Mesendoderm (in vitro differentiated cells): ENCODE results near the gene PRSS50.

ENCODE experiments used
- DNase-seq: peaks from one replicate; pipeline ENCODE4 v3.0.0; 2013
- H2AK5ac ChIP-seq: 2 replicates; pipeline ENCODE4 v1.6.1; 2013; ENCODE audit warnings: low read length, inconsistent platforms
- H2BK120ac ChIP-seq: 2 replicates; pipeline ENCODE4 v1.6.1; 2013; ENCODE audit warnings: low read depth, mild to moderate bottlenecking, low read length, moderate library complexity, mixed read lengths
- H2BK15ac ChIP-seq: replicated peaks from 2 replicates; pipeline ENCODE4 v1.6.1; 2013; ENCODE audit warnings: low read depth, mild to moderate bottlenecking, moderate library complexity
- H2BK5ac ChIP-seq: 2 replicates; pipeline ENCODE4 v1.6.1; 2013; ENCODE audit warnings: low read length, inconsistent platforms
- H3K18ac ChIP-seq: 2 replicates; pipeline ENCODE4 v1.6.1; 2013; ENCODE audit warnings: mild to moderate bottlenecking, low read length, mixed read lengths
- H3K23ac ChIP-seq: one replicate; pipeline ENCODE4 v1.6.1; 2013; ENCODE audit warnings: low read length
- H3K27ac ChIP-seq: 2 replicates; pipeline ENCODE4 v1.5.1; 2013; ENCODE audit warnings: low read depth, mild to moderate bottlenecking, inconsistent platforms, low read length, moderate library complexity
- H3K27me3 ChIP-seq: 2 replicates; pipeline ENCODE4 v1.6.1; 2013; ENCODE audit warnings: low read length, control low read depth, mild to moderate bottlenecking, inconsistent platforms; ENCODE audit not compliant: insufficient read depth, poor library complexity
- H3K36me3 ChIP-seq: 2 replicates; pipeline ENCODE4 v1.6.1; 2013; ENCODE audit warnings: low read length, inconsistent platforms; ENCODE audit not compliant: control insufficient read depth, insufficient read depth
- H3K4ac ChIP-seq: one replicate; pipeline ENCODE4 v1.6.1; 2013; ENCODE audit warnings: low read depth, mild to moderate bottlenecking, low read length, moderate library complexity
- H3K4me1 ChIP-seq: 2 replicates; pipeline ENCODE4 v1.6.1; 2013; ENCODE audit warnings: low read depth, low read length, inconsistent platforms; ENCODE audit not compliant: control insufficient read depth
- H3K4me2 ChIP-seq: 2 replicates; pipeline ENCODE4 v1.6.1; 2013; ENCODE audit warnings: low read length
- H3K4me3 ChIP-seq: 2 replicates; pipeline ENCODE4 v1.5.1; 2013; ENCODE audit warnings: mild to moderate bottlenecking, low read length
- H3K56ac ChIP-seq: one replicate; pipeline ENCODE4 v1.6.1; 2013; ENCODE audit warnings: low read length
- H3K79me1 ChIP-seq: 2 replicates; pipeline ENCODE4 v1.6.1; 2013; ENCODE audit warnings: low read length, inconsistent platforms
- H3K79me2 ChIP-seq: 2 replicates; pipeline ENCODE4 v1.6.1; 2013; ENCODE audit warnings: mild to moderate bottlenecking, low read length; ENCODE audit not compliant: control insufficient read depth, insufficient read depth
- H3K9ac ChIP-seq: 2 replicates; pipeline ENCODE4 v1.6.1; 2013; ENCODE audit warnings: low read length, inconsistent platforms
- H4K5ac ChIP-seq: one replicate; pipeline ENCODE4 v1.6.1; 2013; ENCODE audit warnings: low read length
- H4K8ac ChIP-seq: one replicate; pipeline ENCODE4 v1.6.1; 2013; ENCODE audit warnings: low read depth, mild to moderate bottlenecking, control low read depth, low read length, moderate library complexity
- WGBS: extraction: QIAGEN DNeasy Blood & Tissue Kit; methylation state at CpG from one replicate; pipeline ENCODE4 v1.1.7; 2013; ENCODE audit warnings: low lambda C conversion rate, missing lambda C conversion rate; ENCODE audit not compliant: insufficient coverage; ENCODE audit errors: extremely low coverage; 5-methylcytosine and 5-hydroxymethylcytosine counted together

The PRSS50 gene

DNA sequence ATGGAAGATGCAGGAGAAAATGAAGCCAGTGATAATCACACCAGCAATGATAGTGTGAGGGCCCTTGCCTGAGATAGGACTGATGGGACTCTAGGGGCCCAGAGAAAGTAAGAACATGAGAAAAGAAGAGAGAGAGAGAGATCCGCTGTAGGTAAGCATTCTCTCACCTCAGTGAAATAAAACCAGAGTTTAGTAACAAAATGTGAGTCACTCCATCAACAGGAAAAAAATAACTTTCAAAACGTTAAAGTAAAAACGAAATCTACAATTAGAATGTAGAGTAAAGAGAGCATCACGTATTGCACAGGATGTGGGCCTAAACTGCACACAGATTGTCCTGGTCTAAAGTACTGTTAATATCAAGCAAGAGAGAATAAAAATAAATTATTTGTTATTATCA, 6.8 kb upstream of the PRSS50 start:
- Histone ChIP-seq H3K23ac (no peak overlapping the region), H3K9ac (no peak overlapping the region), H2AK5ac (no peak overlapping the region), H2BK15ac (no peak overlapping the region), H3K36me3 (no peaks in the 10 kb centered on the region), H3K4me1 (no peaks in the 10 kb centered on the region), H3K4me2 (no peak overlapping the region), H4K8ac (no peak overlapping the region), H2BK5ac (no peak overlapping the region), H3K4ac (no peak overlapping the region), H3K27ac (no peak overlapping the region), H3K18ac (no peak overlapping the region), H2BK120ac (no peak overlapping the region), H3K27me3 (no peaks in the 10 kb centered on the region), H3K56ac (no peak overlapping the region), H3K4me3 (no peak overlapping the region), H4K5ac (no peak overlapping the region), H3K79me1 (no peaks in the 10 kb centered on the region), H3K79me2 (no peaks in the 10 kb centered on the region)
- WGBS: no CpG with 5 or more reads among the region's 4 CpGs
- DNase-seq: no peak

DNA sequence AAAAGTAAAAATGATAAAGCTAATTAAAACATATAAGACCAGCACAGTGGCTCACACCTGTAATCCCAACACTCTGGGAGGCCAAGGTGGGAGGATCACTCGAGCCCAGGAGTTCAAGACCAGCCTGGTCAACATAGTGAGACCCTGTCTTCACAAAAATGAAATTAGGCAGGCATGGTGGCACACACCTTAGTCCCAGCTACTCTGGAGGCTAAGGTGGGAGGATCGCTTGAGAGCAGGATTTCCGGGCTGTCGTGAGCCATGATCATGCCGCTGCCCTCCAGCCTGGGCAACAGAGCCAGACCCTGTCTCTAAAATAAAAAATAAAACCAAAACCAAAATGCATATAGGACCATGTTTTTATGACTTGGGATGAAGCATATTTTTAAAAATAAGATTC, 4.8 kb upstream of the PRSS50 start:
- Histone ChIP-seq H3K56ac (no peak overlapping the region), H3K79me2 (no peaks in the 10 kb centered on the region), H3K4me1 (no peaks in the 10 kb centered on the region), H3K23ac (no peak overlapping the region), H3K18ac (no peak overlapping the region), H3K79me1 (no peaks in the 10 kb centered on the region), H3K4me3 (no peak overlapping the region), H2BK5ac (no peak overlapping the region), H2BK120ac (no peak overlapping the region), H2AK5ac (no peak overlapping the region), H3K4ac (no peak overlapping the region), H2BK15ac (no peak overlapping the region), H4K8ac (no peak overlapping the region), H3K27me3 (no peaks in the 10 kb centered on the region), H3K36me3 (no peaks in the 10 kb centered on the region), H3K27ac (no peak overlapping the region), H3K4me2 (no peak overlapping the region), H4K5ac (no peak overlapping the region), H3K9ac (no peak overlapping the region)
- no CpG with 5 or more reads among the region's 5 CpGs for WGBS
- DNase-seq: no peak

DNA sequence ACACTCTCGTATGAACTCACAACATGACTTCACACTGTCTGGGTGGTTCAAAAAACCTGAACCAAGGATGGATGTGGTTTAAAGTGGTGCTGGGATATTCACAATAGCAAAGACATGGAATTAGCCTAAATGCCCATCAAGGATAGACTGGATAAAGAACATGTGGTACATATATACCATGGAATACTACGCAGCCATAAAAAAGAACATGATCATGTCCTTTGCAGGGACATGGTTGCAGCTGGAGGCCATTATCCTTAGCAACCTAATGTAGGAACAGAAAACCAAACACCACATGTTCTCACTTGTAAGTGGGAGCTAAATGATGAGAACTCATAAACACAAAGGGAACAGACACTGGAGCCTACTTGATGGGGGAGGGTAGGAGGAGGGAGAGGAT, 3.3 kb upstream of the PRSS50 start:
- H3K4me1 ChIP-seq: no peaks in the 10 kb centered on the region
- H2AK5ac ChIP-seq: no peak overlapping the region
- DNase-seq: no peak
- no peak overlapping the region for H3K4ac ChIP-seq
- H3K4me2 ChIP-seq: no peak overlapping the region
- H3K79me2 ChIP-seq: no peaks in the 10 kb centered on the region
- no peak overlapping the region for H2BK5ac ChIP-seq
- H3K56ac ChIP-seq: no peak overlapping the region
- no peaks in the 10 kb centered on the region for H3K36me3 ChIP-seq
- no peaks in the 10 kb centered on the region for H3K27me3 ChIP-seq
- no peak overlapping the region for H3K23ac ChIP-seq
- H3K27ac ChIP-seq: no peak overlapping the region
- H3K79me1 ChIP-seq: no peaks in the 10 kb centered on the region
- no peak overlapping the region for H4K8ac ChIP-seq
- no peak overlapping the region for H3K9ac ChIP-seq
- H2BK15ac ChIP-seq: no peak overlapping the region
- no CpG with 5 or more reads among the region's 2 CpGs for WGBS
- no peak overlapping the region for H4K5ac ChIP-seq
- H3K4me3 ChIP-seq: no peak overlapping the region
- H3K18ac ChIP-seq: no peak overlapping the region
- H2BK120ac ChIP-seq: no peak overlapping the region

DNA sequence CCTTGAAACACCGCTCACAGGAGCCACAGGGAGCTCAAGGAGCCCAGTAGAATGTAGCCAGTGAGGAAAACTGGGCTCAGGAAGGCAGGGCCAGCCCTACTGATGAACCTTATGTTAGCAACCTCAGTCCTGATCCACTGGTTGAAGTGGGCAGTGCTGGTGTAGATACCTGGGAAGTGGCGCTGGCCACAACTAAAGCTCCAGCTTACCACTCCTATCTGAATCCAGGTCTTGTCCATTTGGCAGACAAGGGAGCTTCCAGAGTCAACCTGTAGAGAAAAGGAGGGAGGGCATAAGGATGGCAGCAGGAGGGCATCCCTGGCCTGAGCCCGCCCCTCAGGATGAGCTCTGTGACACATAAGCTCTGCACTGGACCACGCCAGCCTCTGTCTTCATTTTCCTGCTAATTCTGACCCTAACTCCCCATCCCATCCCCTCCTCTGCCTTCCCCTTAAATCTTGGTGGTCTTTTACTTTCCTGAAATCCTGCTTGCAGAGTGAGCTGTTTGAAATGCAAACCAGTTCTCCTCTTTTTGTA, 2.1 kb upstream of the PRSS50 start:
- Histone ChIP-seq H2BK5ac (no peak overlapping the region), H3K9ac (no peak overlapping the region), H2BK120ac (no peak overlapping the region), H2BK15ac (no peak overlapping the region), H3K79me2 (no peaks in the 10 kb centered on the region), H3K4me1 (no peaks in the 10 kb centered on the region), H3K23ac (no peak overlapping the region), H3K27ac (no peak overlapping the region), H4K5ac (no peak overlapping the region), H3K18ac (no peak overlapping the region), H3K27me3 (no peaks in the 10 kb centered on the region), H2AK5ac (no peak overlapping the region), H4K8ac (no peak overlapping the region), H3K4me3 (no peak overlapping the region), H3K4me2 (no peak overlapping the region), H3K36me3 (no peaks in the 10 kb centered on the region), H3K56ac (no peak overlapping the region), H3K79me1 (no peaks in the 10 kb centered on the region), H3K4ac (no peak overlapping the region)
- no peak for DNase-seq
- WGBS: no CpG with 5 or more reads among the region's 4 CpGs

DNA sequence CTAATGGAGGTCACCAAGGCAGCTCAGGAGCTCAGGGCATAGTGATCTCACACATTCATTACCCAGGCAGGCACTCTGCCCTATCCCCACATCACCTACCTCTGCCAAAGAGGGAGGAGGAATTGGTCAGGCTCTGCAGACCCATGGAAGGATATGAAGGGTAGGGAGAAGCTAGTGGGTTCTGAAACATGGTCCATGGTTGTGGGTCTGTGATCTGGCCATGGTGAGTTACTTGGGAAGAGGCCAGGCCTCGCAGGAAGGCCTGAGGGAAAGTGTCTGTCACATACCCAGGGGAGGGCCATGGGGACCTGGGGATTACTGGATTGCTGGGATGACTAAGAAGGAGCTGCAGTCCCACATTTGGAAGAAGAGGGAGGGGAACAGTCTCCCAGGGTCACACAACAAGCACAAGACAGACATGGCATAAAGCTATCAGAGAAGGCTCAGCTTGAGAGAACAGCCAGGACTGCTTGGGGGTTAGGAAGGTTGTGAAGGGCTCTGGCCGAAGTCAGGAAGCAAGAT, 1.4 kb upstream of the PRSS50 start:
- H2BK120ac ChIP-seq: no peak overlapping the region
- no peak overlapping the region for H4K5ac ChIP-seq
- H3K36me3 ChIP-seq: no peaks in the 10 kb centered on the region
- DNase-seq: no peak
- H3K18ac ChIP-seq: no peak overlapping the region
- H4K8ac ChIP-seq: no peak overlapping the region
- no peak overlapping the region for H3K4me2 ChIP-seq
- no peak overlapping the region for H3K27ac ChIP-seq
- no peaks in the 10 kb centered on the region for H3K79me2 ChIP-seq
- H3K4me1 ChIP-seq: no peaks in the 10 kb centered on the region
- WGBS: no CpG with 5 or more reads among the region's 2 CpGs
- no peak overlapping the region for H3K4ac ChIP-seq
- H3K9ac ChIP-seq: no peak overlapping the region
- H2BK5ac ChIP-seq: no peak overlapping the region
- no peak overlapping the region for H3K56ac ChIP-seq
- no peak overlapping the region for H3K23ac ChIP-seq
- no peaks in the 10 kb centered on the region for H3K79me1 ChIP-seq
- no peak overlapping the region for H2BK15ac ChIP-seq
- no peak overlapping the region for H3K4me3 ChIP-seq
- H2AK5ac ChIP-seq: no peak overlapping the region
- no peaks in the 10 kb centered on the region for H3K27me3 ChIP-seq
